HepG2 (cell line): ENCODE results near the gene LYSMD2. TPM values are rescaled to one million over a fixed set of nuclear protein-coding genes. Genes with fewer than 3 reads are reported as not detected.

Experiments
- ATAC-seq: fragments of 200-7000 bp; cut with Tn5 transposase; 3 replicates; pipeline ENCODE4 v1.9.1; 2020; ENCODE audit warnings: mild to moderate bottlenecking, moderate library complexity
- BruUV-seq: library from RNA; stranded (reverse); fragments of 400-500 nt; replicated peaks from 2 replicates; lab custom pipeline; 2021; lab: Mats Ljungman, UMichigan
- CTCF ChIA-PET: fragments of 300-600 bp; formaldehyde crosslinking; extraction: SDS; loops from one replicate; lab custom pipeline; 2021; ENCODE audit warnings: low total read pairs, inconsistent platforms, low intra/inter-chr PET ratio; lab: Yijun Ruan, JAX
- POLR2A ChIA-PET: fragments of 350-600 bp; sonication (Branson Sonifier 250); formaldehyde crosslinking; loops from one replicate; lab custom pipeline; 2020; ENCODE audit warnings: antibody characterized with exemption, inconsistent platforms; lab: Yijun Ruan, JAX
- DNase-seq: peaks from one replicate; pipeline ENCODE4 v3.0.0-alpha.2; 2015; ENCODE audit warnings: low spot score
- FAIRE-seq: peaks from 3 replicates; lab custom pipeline; 2011; peaks lifted over from hg19 to GRCh38; lab: Jason Lieb, UNC
- H2AFZ ChIP-seq: one replicate; pipeline ENCODE4 v1.6.1; 2011; ENCODE audit warnings: low read length, inconsistent platforms
- H3K27ac ChIP-seq: fragments of 300-600 bp; 3 replicates; pipeline ENCODE4 v1.8.0; 2011; ENCODE audit warnings: mixed run types, mild to moderate bottlenecking, mixed read lengths, low read length, inconsistent platforms; ENCODE audit not compliant: insufficient read depth; ENCODE audit errors: extremely low read length
- H3K27me3 ChIP-seq, 2 experiments: fragments of 200-600 bp in 1 of 2; 2 replicates in 1 of 2; 3 replicates in 1 of 2; pipeline versions ENCODE4 v1.6.0 to v1.8.0; 2011; ENCODE audit warnings: low read length in 2 of 2, mild to moderate bottlenecking in 2 of 2, moderate library complexity in 2 of 2, inconsistent platforms in 1 of 2; ENCODE audit not compliant: insufficient read depth in 2 of 2, control insufficient read depth in 1 of 2
- H3K36me3 ChIP-seq, 2 experiments: fragments of 200-600 bp in 1 of 2; replicated peaks in 1 of 2; 2 replicates in 1 of 2; 3 replicates in 1 of 2; pipeline versions ENCODE4 v1.5.1 to v1.8.0; 2011; ENCODE audit warnings: low read length in 2 of 2, inconsistent platforms in 1 of 2; ENCODE audit not compliant: insufficient read depth in 2 of 2, control insufficient read depth in 1 of 2
- H3K4me1 ChIP-seq: 2 replicates; pipeline ENCODE4 v1.5.1; 2012; ENCODE audit warnings: low read length, inconsistent platforms; ENCODE audit not compliant: insufficient read depth
- H3K4me2 ChIP-seq: 2 replicates; pipeline ENCODE4 v1.6.0; 2011; ENCODE audit warnings: low read depth, low read length, inconsistent platforms
- H3K4me3 ChIP-seq, 3 experiments: fragments of 200-600 bp in 1 of 3; sonication (generic), shearing (Covaris generic) in 1 of 3; replicated peaks in 1 of 3; 2 replicates each; pipeline ENCODE4 v1.5.1; 2011 to 2016; ENCODE audit warnings: low read length in 3 of 3, inconsistent platforms in 2 of 3, low read depth in 2 of 3, mild to moderate bottlenecking in 2 of 3, control low read depth in 1 of 3, mixed read lengths in 1 of 3; ENCODE audit not compliant: insufficient read depth in 1 of 3
- H3K79me2 ChIP-seq: one replicate; pipeline ENCODE4 v1.6.1; 2011; ENCODE audit warnings: low read length, inconsistent platforms; ENCODE audit not compliant: insufficient read depth
- H3K9ac ChIP-seq: 2 replicates; pipeline ENCODE4 v1.6.0; 2011; ENCODE audit warnings: mild to moderate bottlenecking, low read depth, low read length, inconsistent platforms; ENCODE audit not compliant: insufficient read depth
- H3K9me3 ChIP-seq: 2 replicates; pipeline ENCODE4 v1.5.1; 2012; ENCODE audit warnings: mild to moderate bottlenecking, low read length
- H4K20me1 ChIP-seq: 2 replicates; pipeline ENCODE4 v1.6.0; 2011; ENCODE audit warnings: inconsistent platforms, mild to moderate bottlenecking, low read length, moderate library complexity; ENCODE audit not compliant: insufficient read depth
- CCDC6 ChIP-seq: sonication (generic); formaldehyde crosslinking; IDR thresholded peaks from 2 replicates; pipeline ENCODE4 v1.8.1; 2022; ENCODE audit warnings: mild to moderate bottlenecking, missing genetic modification reagents, moderate library complexity
- MXD3 ChIP-seq: IDR thresholded peaks from 2 replicates; pipeline ENCODE4 v1.6.1; 2016; ENCODE audit warnings: mild to moderate bottlenecking, missing biosample characterization, missing genetic modification reagents
- NCOA2 ChIP-seq: sonication (generic); formaldehyde crosslinking; IDR thresholded peaks from 2 replicates; pipeline ENCODE4 v1.8.0; 2022; ENCODE audit warnings: inconsistent platforms
- PAX8 ChIP-seq: sonication (generic); formaldehyde crosslinking; IDR thresholded peaks from 2 replicates; pipeline ENCODE4 v1.8.0; 2022; ENCODE audit warnings: mild to moderate bottlenecking, missing genetic modification reagents, borderline replicate concordance
- ZBTB37 ChIP-seq: sonication (generic); formaldehyde crosslinking; IDR thresholded peaks from 2 replicates; pipeline ENCODE4 v1.4.0; 2020; ENCODE audit warnings: mild to moderate bottlenecking, missing genetic modification reagents
- ZFP36L1 ChIP-seq: sonication (generic); formaldehyde crosslinking; IDR thresholded peaks from 2 replicates; pipeline ENCODE4 v1.8.0; 2022; ENCODE audit warnings: mild to moderate bottlenecking, missing genetic modification reagents, moderate library complexity
- ZNF496 ChIP-seq: sonication (generic); formaldehyde crosslinking; IDR thresholded peaks from 2 replicates; pipeline ENCODE4 v1.8.1; 2023; ENCODE audit warnings: mild to moderate bottlenecking, moderate library complexity, missing genetic modification reagents; ENCODE audit not compliant: insufficient replicate concordance
- ZNF564 ChIP-seq: sonication (generic); formaldehyde crosslinking; IDR thresholded peaks from 2 replicates; pipeline ENCODE4 v1.8.1; 2023; ENCODE audit warnings: mild to moderate bottlenecking, missing genetic modification reagents
- ZNF709 ChIP-seq: sonication (generic); formaldehyde crosslinking; IDR thresholded peaks from 2 replicates; pipeline ENCODE4 v1.5.0; 2020; ENCODE audit warnings: mild to moderate bottlenecking, missing genetic modification reagents
- ZNF777 ChIP-seq: sonication (generic); formaldehyde crosslinking; IDR thresholded peaks from 2 replicates; pipeline ENCODE4 v1.4.0; 2020; ENCODE audit warnings: missing genetic modification reagents
- ZNF883 ChIP-seq: sonication (generic); formaldehyde crosslinking; IDR thresholded peaks from 2 replicates; pipeline ENCODE4 v1.5.1; 2020; ENCODE audit warnings: mild to moderate bottlenecking, missing genetic modification reagents; ENCODE audit errors: not compliant biosample characterization
- ZSCAN30 ChIP-seq: sonication (generic); formaldehyde crosslinking; IDR thresholded peaks from 2 replicates; pipeline ENCODE4 v1.5.0; 2020; ENCODE audit warnings: mild to moderate bottlenecking, missing genetic modification reagents
- WGBS: methylation state at CpG from one replicate; pipeline ENCODE4 v1.1.6; 2017; ENCODE audit warnings: low lambda C conversion rate; 5-methylcytosine and 5-hydroxymethylcytosine counted together
- in situ Hi-C: cut with HindIII; loops from 2 replicates; pipeline ENCODE4 v1.10.0; 2017; ENCODE audit warnings: low pct_unique_long_range_greater_than_20kb; ENCODE audit not compliant: extremely low pct_ligation_motif_present
- intact Hi-C: fragments of 100-400 bp; cut with micrococcal nuclease; formaldehyde crosslinking; loops from one replicate; pipeline ENCODE4 v1.10.0; 2022; ENCODE audit not compliant: unreplicated experiment
- polyA plus RNA-seq, 8 experiments: library from polyadenylated mRNA; depleted of rRNA in 3 of 8; stranded (reverse) in 7 of 8; unstranded in 1 of 8; fragments of >200 nt; fragmentation: Illumina TruSeq in 4 of 8; extraction: Trizol in 4 of 8; gene quantifications; 2 replicates each; pipeline versions ENCODE4 v1.2.1 to v1.2.3, GENCODE V29; 2011 to 2016; ENCODE audit warnings: low read depth in 4 of 8, missing spikeins in 1 of 8, mixed read lengths in 1 of 8; ENCODE audit not compliant: insufficient read depth in 1 of 8
- total RNA-seq, 5 experiments: library from RNA; depleted of rRNA; stranded (reverse); fragments of >200 nt; fragmentation: Illumina TruSeq; extraction: Trizol; gene quantifications; 2 replicates each; pipeline ENCODE4 v1.2.3, GENCODE V29; 2016; ENCODE audit warnings: low read depth in 1 of 5
- TF ChIP-seq, protein P1 (sequence below): conservative IDR thresholded peaks from 2 replicates; pipeline ENCODE4 v1.6.1; 2018; ENCODE audit warnings: missing genetic modification reagents
- TF ChIP-seq, protein P2 (sequence below): sonication (generic); formaldehyde crosslinking; IDR thresholded peaks from 2 replicates; pipeline ENCODE4 v1.8.0; 2023; ENCODE audit warnings: mild to moderate bottlenecking, missing genetic modification reagents
- TF ChIP-seq, protein P3 (sequence below): sonication (generic); formaldehyde crosslinking; IDR thresholded peaks from 2 replicates; pipeline ENCODE4 v1.4.0; 2020; ENCODE audit warnings: missing genetic modification reagents
- TF ChIP-seq, protein P4 (sequence below): sonication (generic); formaldehyde crosslinking; IDR thresholded peaks from 2 replicates; pipeline ENCODE4 v1.4.0; 2020; ENCODE audit warnings: missing genetic modification reagents, mild to moderate bottlenecking, borderline replicate concordance

The LYSMD2 gene
- total and polyA plus RNA-seq, 2 of the 13 experiments (the other 11 are each of a cell fraction or from before 2014, with no cell fraction given) = 0.05 to 0.27 TPM

GRCh38 chr15:51739061-51739712 is 1.7 kb upstream of the LYSMD2 start:
- Histone ChIP-seq H3K4me1 (no peaks in the 10 kb centered on the region), H3K27ac (no peak overlapping the region), H3K4me2 (no peak overlapping the region), H3K9ac (no peak overlapping the region), H3K4me3 (no peak overlapping the region), H3K9me3 (no peaks in the 10 kb centered on the region), H2AFZ (no peak overlapping the region), H3K27me3 (peaks cover 0 to 38% of the 10 kb centered on the region in 2 experiments; a peak in 3 of 5 replicates), H3K36me3 (no peaks in the 10 kb centered on the region), H3K79me2 (no peaks in the 10 kb centered on the region), H4K20me1 (no peaks in the 10 kb centered on the region)
- TF ChIP-seq ZNF883 (CRISPR knock-in tag) = no peak
- no peak for TF ChIP-seq ZNF564 (CRISPR knock-in tag)
- no peak for TF ChIP-seq ZFP36L1
- TF ChIP-seq, protein P1, sequence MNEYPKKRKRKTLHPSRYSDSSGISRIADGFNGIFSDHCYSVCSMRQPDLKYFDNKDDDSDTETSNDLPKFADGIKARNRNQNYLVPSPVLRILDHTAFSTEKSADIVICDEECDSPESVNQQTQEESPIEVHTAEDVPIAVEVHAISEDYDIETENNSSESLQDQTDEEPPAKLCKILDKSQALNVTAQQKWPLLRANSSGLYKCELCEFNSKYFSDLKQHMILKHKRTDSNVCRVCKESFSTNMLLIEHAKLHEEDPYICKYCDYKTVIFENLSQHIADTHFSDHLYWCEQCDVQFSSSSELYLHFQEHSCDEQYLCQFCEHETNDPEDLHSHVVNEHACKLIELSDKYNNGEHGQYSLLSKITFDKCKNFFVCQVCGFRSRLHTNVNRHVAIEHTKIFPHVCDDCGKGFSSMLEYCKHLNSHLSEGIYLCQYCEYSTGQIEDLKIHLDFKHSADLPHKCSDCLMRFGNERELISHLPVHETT (CRISPR knock-in tag) = no peak
- TF ChIP-seq, protein P2, sequence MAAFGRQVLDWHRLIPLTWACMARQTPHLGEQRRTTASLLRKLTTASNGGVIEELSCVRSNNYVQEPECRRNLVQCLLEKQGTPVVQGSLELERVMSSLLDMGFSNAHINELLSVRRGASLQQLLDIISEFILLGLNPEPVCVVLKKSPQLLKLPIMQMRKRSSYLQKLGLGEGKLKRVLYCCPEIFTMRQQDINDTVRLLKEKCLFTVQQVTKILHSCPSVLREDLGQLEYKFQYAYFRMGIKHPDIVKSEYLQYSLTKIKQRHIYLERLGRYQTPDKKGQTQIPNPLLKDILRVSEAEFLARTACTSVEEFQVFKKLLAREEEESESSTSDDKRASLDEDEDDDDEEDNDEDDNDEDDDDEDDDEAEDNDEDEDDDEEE = no peak
- TF ChIP-seq ZNF496 (CRISPR knock-in tag) = no peak
- TF ChIP-seq PAX8 = no peak
- TF ChIP-seq NCOA2 (CRISPR knock-in tag) = no peak
- TF ChIP-seq, protein P3, sequence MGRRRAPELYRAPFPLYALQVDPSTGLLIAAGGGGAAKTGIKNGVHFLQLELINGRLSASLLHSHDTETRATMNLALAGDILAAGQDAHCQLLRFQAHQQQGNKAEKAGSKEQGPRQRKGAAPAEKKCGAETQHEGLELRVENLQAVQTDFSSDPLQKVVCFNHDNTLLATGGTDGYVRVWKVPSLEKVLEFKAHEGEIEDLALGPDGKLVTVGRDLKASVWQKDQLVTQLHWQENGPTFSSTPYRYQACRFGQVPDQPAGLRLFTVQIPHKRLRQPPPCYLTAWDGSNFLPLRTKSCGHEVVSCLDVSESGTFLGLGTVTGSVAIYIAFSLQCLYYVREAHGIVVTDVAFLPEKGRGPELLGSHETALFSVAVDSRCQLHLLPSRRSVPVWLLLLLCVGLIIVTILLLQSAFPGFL (CRISPR knock-in tag) = no peak
- no peak for TF ChIP-seq ZNF777
- TF ChIP-seq ZNF709 (CRISPR knock-in tag) = no peak
- TF ChIP-seq ZSCAN30 (CRISPR knock-in tag) = no peak
- TF ChIP-seq MXD3 (CRISPR knock-in tag) = no peak
- no peak for TF ChIP-seq CCDC6 (CRISPR knock-in tag)
- TF ChIP-seq, protein P4, sequence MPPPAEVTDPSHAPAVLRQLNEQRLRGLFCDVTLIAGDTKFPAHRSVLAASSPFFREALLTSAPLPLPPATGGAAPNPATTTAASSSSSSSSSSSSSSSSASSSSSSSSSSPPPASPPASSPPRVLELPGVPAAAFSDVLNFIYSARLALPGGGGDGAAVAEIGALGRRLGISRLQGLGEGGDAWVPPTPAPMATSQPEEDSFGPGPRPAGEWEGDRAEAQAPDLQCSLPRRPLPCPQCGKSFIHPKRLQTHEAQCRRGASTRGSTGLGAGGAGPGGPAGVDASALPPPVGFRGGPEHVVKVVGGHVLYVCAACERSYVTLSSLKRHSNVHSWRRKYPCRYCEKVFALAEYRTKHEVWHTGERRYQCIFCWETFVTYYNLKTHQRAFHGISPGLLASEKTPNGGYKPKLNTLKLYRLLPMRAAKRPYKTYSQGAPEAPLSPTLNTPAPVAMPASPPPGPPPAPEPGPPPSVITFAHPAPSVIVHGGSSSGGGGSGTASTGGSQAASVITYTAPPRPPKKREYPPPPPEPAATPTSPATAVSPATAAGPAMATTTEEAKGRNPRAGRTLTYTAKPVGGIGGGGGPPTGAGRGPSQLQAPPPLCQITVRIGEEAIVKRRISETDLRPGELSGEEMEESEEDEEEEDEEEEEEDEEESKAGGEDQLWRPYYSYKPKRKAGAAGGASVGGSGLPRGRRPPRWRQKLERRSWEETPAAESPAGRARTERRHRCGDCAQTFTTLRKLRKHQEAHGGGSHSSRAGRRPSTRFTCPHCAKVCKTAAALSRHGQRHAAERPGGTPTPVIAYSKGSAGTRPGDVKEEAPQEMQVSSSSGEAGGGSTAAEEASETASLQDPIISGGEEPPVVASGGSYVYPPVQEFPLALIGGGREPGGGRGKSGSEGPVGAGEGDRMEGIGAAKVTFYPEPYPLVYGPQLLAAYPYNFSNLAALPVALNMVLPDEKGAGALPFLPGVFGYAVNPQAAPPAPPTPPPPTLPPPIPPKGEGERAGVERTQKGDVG (CRISPR knock-in tag) = no peak
- no peak for TF ChIP-seq ZBTB37
- BruUV-seq = no TSS peak
- DNase-seq = no peak
- intact Hi-C loops (no loop called here), in situ Hi-C loops (no loop called here)
- POLR2A ChIA-PET = no interaction called here
- CTCF ChIA-PET = no interaction called here
- WGBS = 43% methylated on average over 2 of the region's 2 CpGs
- FAIRE-seq = no peak
- ATAC-seq = no peak
